Lung (tissue), 12 donors: ENCODE data around the gene TMEM92. TPM values are rescaled to one million over a fixed set of nuclear protein-coding genes. Genes with fewer than 3 reads are reported as not detected.

Source experiments
- ATAC-seq: fragments of 200-7000 bp; cut with Tn5 transposase; one replicate; pipeline ENCODE4 v1.9.1; 2020; ENCODE audit warnings: moderate number of reproducible peaks; ENCODE audit not compliant: insufficient read depth, low FRiP score
- DNase-seq, 3 donors: peaks; one replicate each; pipeline ENCODE4 v3.0.0-alpha.2; 2013 to 2017
- H3K27ac ChIP-seq, 2 donors: one replicate each; pipeline ENCODE4 v1.5.1; 2013; ENCODE audit warnings: mild to moderate bottlenecking in 2 of 2, moderate library complexity in 2 of 2, control low read depth in 1 of 2, inconsistent platforms in 1 of 2, low read depth in 1 of 2, low read length in 1 of 2
- H3K27me3 ChIP-seq, 3 donors: one replicate each; pipeline ENCODE4 v1.5.1; 2013; ENCODE audit warnings: low read length in 2 of 3; ENCODE audit not compliant: control insufficient read depth in 3 of 3, insufficient read depth in 3 of 3
- H3K36me3 ChIP-seq, 4 donors: one replicate each; pipeline ENCODE4 v1.5.1; 2013; ENCODE audit warnings: low read length in 4 of 4, mild to moderate bottlenecking in 1 of 4, moderate library complexity in 1 of 4; ENCODE audit not compliant: control insufficient read depth in 4 of 4, insufficient read depth in 4 of 4
- H3K4me1 ChIP-seq, 5 donors: one replicate each; pipeline ENCODE4 v1.5.1; 2013; ENCODE audit warnings: low read length in 5 of 5, mild to moderate bottlenecking in 2 of 5, moderate library complexity in 1 of 5; ENCODE audit not compliant: control insufficient read depth in 5 of 5, insufficient read depth in 5 of 5
- H3K4me3 ChIP-seq: one replicate; pipeline ENCODE4 v1.5.1; 2013; ENCODE audit warnings: mild to moderate bottlenecking, control low read depth, moderate library complexity
- H3K9ac ChIP-seq, 2 donors: one replicate each; pipeline ENCODE4 v1.5.1; 2013; ENCODE audit warnings: low read length in 2 of 2, control low read depth in 1 of 2; ENCODE audit not compliant: insufficient read depth in 1 of 2
- H3K9me3 ChIP-seq, 4 donors: one replicate each; pipeline ENCODE4 v1.5.1; 2013; ENCODE audit warnings: low read length in 3 of 4, mild to moderate bottlenecking in 1 of 4, moderate library complexity in 1 of 4; ENCODE audit not compliant: control insufficient read depth in 4 of 4, insufficient read depth in 3 of 4
- CTCF ChIP-seq: IDR thresholded peaks from 2 replicates; pipeline ENCODE4 v1.5.1; 2012; ENCODE audit warnings: mild to moderate bottlenecking; ENCODE audit errors: control extremely low read depth, extremely low read depth
- WGBS, 2 donors: extraction: QIAGEN DNeasy Blood & Tissue Kit; methylation state at CpG; one replicate each; pipeline ENCODE4 v1.1.7; 2013; 5-methylcytosine and 5-hydroxymethylcytosine counted together
- polyA plus RNA-seq, 2 donors: library from polyadenylated mRNA; stranded (reverse); fragments of 200-250 nt; gene quantifications; one replicate each; pipeline ENCODE4 v1.2.1, GENCODE V29; 2013
- total RNA-seq, 2 donors: library from RNA; depleted of rRNA in 1 of 2; stranded (reverse); fragments of >200 nt in 1 of 2; gene quantifications; one replicate each; pipeline ENCODE4 v1.2.1, GENCODE V29; 2014 to 2021
- donor health status: control.
- donor health status: control.
- donor health status: Bipolar disorder and iron deficiency.
- donor health status: healthy.
- donor health status: DM: yes; HTN: yes; CAD: no.

The TMEM92 gene
- total and polyA plus RNA-seq, 4 donors = 0.63 to 8.0 (median 5.9) TPM

- Histone ChIP-seq H3K9me3 (no peaks in the 10 kb centered on the region), H3K27ac (no peak overlapping the region), H3K27me3 (no peaks in the 10 kb centered on the region), H3K9ac (no peak overlapping the region), H3K4me1 (peaks cover 0 to 25% (median 19%) of the 10 kb centered on the region in 5 donors), H3K36me3 (no peaks in the 10 kb centered on the region), H3K4me3 (no peak overlapping the region)
- WGBS, 2 donors = 67 to 79% methylated on average over 7 of the region's 7 CpGs
- DNase-seq (no peak), ATAC-seq (no peak)
- no peak for TF ChIP-seq CTCF
Observed at GRCh38 chr17:50275279-50275678, 1.0 kb downstream of the TMEM92 start.

- DNase-seq = no peak
- Histone ChIP-seq H3K27me3 (no peaks in the 10 kb centered on the region), H3K9me3 (no peaks in the 10 kb centered on the region), H3K4me1 (peaks cover 0 to 15% (median 9%) of the 10 kb centered on the region in 5 donors), H3K36me3 (no peaks in the 10 kb centered on the region), H3K27ac (no peak overlapping the region), H3K9ac (no peak overlapping the region), H3K4me3 (no peak overlapping the region)
- no peak for ATAC-seq
- WGBS, 2 donors = 34 to 49% methylated on average over 8 of the region's 8 CpGs
- no peak for TF ChIP-seq CTCF
Observed at GRCh38 chr17:50276588-50277356, 2.5 kb downstream of the TMEM92 start.

GRCh38 chr17:50277357-50277754, 3.1 kb downstream of the TMEM92 start:
- DNase-seq (no peak), ATAC-seq (no peak)
- Histone ChIP-seq H3K9me3 (peaks cover 0 to 1% (median 0%) of the 10 kb centered on the region in 4 donors), H3K27me3 (no peaks in the 10 kb centered on the region), H3K9ac (no peak overlapping the region), H3K36me3 (no peaks in the 10 kb centered on the region), H3K4me3 (no peak overlapping the region), H3K27ac (no peak overlapping the region), H3K4me1 (peaks cover 0 to 10% (median 6%) of the 10 kb centered on the region in 5 donors)
- no peak for TF ChIP-seq CTCF
- 63 to 71% methylated on average over 5 of the region's 5 CpGs for WGBS, 2 donors
